NCI-H1048 (cell line): ENCODE measurements around the gene ACAT2.
A peak's percentile ranks its signal among the peaks of the same experiment; 100 is the strongest.
"Not testable (repeated sequence)": the region's sequence is repeated elsewhere in the genome, so short reads cannot be mapped to it uniquely, and the experiment has no call there.

Experiments
- DNase-seq: peaks from one replicate; lab custom pipeline; 2025; lab: John Stamatoyannopoulos, UW

The ACAT2 gene

DNA sequence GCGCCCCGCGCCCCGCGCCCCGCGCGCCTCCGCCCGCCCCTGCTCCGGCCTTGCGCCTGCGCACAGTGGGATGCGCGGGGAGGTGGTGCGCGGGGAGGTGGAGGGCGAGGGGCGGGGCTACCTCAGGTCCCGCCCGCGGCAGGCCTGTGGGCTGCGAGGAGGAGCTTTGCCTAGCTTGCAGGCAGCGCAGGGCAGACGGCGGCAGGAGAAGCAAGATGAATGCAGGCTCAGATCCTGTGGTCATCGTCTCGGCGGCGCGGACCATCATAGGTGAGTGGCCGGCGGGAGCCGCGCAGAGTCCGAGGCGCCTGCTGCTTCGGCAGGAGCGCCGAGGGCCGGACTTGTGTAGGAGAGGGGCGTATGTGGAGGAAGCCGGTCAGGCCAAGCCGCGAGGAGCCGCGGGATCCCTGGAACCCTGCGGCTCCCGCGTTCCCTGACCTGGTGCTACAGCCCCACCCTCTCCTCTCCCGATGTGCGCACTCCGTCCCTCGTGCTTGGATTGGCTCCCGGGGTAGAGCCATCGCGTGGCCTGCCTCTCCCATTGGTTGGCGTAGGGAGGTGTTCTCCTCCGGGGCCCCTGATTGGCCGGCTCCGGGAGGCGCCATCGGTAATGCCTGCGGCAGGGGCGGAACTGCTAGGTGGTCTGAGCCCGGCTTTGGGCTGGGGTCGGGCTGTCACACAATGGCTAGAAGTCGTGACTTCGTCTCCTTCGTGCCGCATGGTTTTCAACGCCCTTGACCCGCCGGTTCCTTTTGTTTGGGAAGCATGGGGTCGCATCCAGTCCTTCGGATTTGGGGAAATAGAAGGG is at the start of gene ACAT2:
ACAT2 (plus strand) TSS at position 173 of the 808 bp plus-strand sequence; CDS start at position 216, 43 bp downstream.
- peak; percentile 76 for DNase-seq

- DNase-seq, result not testable (repeated sequence)
These were observed 49.5 kb upstream of the ACAT2 start for GRCh38 chr6:159712389-159712788.

- no peak for DNase-seq
These were observed 47.9 kb upstream of the ACAT2 start for GRCh38 chr6:159713984-159714383.

DNA sequence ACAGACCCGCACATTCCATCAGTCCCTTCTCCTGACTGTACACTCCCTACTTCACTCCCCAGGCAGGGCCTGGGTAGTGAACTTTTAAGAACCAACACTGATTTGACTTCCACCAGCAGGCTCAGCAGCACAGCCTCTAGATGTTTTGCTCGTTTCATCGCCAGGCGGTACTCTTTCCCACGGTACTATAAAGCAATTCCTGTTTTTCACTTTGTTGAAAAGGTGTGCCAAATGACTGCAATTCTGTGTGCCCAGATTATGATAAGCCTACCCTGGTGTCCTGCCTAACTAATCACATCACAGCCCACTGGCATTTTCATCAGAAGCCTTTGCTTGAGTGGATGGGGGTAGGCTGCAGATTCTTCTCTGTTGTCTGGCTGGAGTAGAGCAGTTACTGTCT is 47.4 kb upstream of the ACAT2 start:
- DNase-seq, result no peak

DNA sequence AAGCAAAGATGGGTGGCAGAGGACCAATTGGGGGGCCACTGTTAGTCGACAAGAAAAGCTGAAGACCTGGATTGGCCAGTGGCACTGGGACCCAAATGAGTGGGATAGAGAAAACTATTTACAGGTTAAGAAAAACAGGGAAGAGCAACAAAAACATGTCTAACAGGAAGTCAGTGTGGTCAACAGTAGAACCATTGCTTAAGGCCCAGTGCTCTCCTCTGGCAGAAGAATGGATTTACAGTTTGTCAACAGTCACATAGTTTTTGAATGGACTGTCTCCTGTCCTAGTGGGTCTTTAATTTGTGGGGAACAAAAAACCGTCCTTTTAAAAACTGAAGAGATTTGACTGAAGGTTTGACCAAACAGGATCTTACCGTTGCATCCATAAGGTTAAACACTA is 46.7 kb upstream of the ACAT2 start:
- DNase-seq, result no peak

- no peak for DNase-seq
These were observed 46.2 kb upstream of the ACAT2 start for GRCh38 chr6:159715605-159716004.

DNA sequence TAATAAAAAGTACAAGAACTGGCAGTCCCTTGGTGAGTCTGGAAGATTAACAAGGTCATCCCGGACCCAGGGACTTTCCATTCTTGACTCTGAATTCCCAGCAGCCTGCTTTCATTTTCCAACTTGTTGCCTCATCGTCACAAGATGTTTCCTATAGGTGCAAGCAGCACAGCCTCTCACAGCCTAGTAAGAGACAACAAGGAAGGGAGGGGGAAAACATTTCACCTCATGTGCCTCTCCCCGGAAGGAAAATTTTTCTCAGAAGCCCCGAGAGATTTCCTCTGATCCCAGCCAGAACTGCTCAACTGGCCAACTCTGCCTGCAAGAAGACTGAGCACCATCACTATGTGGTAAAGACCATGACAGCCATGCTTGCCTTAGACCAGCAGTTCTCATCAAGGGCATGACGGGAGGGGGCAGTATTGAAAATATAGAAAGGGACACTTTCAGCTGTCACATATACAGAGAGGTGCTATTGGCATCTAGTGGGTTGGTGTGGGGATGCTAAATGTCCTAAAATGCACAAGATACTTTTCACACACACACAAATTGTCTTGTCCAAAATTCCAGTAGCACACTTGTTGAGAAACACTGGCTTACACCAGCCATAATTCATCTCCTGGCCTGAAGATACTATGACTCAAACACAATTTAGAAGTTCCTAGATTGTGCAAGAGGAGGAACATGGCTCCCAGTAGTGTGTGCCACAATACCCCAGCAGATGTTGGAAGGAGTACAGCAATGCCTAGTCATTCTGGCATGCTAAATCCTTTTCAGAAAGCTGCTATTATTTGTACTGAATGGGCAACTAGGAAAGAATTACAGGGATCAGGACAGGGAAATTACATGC is 45.4 kb upstream of the ACAT2 start:
- DNase-seq, result no peak

DNA sequence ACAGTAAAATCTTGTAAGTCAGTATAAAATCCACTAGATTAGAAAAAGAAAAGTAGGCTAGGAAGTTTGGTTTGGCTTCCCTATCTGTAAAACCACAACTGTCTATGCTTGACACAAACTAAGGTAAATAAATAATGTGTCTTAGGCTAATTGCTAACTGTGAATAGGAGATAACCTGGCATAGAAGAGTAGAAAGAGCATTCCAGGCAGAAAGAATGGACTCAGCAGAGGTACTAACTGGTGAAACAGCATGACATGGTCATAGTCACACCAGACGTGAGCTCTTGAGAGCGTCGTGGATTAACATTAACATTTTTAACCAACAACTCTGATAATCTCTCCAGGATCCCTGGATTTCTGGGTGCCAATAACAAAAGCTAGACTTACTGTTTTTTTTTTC is 43.2 kb upstream of the ACAT2 start:
- DNase-seq, result no peak

DNA sequence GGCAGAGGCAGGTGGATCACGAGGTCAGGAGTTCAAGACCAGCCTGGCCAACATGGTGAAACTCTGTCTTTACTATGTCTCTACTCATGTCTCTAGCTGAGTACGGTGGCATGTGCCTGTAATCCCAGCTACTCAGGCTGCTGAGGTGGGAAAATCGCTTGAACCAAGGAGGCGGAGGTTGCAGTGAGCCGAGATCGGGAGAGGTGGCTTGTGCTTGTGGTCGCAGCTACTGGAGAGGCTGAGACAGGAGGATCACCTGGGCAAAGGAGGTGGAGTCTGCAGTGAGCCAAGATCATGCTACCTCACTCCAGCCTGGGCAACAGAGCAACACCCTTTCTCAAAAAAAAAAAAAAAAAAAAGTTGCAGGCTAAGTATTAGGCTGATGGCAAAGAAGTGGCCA is 42.6 kb upstream of the ACAT2 start:
- no peak for DNase-seq

- peak; percentile 38 for DNase-seq
These were observed 41.1 kb upstream of the ACAT2 start for GRCh38 chr6:159720708-159721107.

DNA sequence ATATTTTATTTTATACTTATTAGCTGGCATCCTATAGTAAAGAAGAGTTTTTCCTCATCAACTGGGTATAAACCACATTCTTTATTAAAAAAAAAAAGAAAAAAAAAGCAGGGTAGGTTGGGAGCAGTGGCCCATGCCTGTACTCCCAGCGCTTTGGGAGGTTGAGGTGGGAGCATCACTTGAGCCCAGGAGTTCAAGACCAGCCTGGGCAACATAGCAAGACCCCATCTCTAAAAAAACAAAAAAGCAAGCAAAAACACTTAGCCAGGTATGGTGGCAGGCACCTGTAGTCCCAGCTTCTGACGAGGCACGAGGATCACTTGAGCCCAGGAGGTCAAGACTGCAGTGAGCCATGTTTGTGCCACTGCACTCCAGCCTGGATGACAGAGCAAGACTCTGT is 39.9 kb upstream of the ACAT2 start:
- not testable (repeated sequence) for DNase-seq

GRCh38 chr6:159722655-159723054 is 39.2 kb upstream of the ACAT2 start:
- no peak for DNase-seq

GRCh38 chr6:159723259-159723658 is 38.6 kb upstream of the ACAT2 start:
- DNase-seq, result no peak

DNA sequence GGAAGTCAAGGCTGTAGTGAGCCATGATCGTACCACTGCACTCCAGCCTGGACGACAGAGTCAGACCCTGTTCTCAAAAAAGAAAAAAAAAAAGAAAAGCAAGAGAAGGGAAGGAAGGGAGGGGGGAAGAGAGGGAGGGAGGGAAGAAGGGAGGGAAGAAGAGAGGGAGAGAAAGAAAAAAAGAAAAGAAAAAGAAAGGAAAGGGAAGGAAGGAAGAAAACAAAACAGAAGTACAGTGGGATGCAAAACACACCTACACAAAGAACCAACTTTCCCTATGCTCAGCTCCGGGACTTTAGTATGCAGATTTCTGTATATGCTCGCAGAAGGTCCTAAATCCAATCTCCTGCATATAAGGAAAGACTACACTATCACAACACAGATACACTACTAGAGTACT is 37.1 kb upstream of the ACAT2 start:
- no peak for DNase-seq

- DNase-seq, result not testable (repeated sequence)
These were observed 36.6 kb upstream of the ACAT2 start for GRCh38 chr6:159725208-159725607.

GRCh38 chr6:159726255-159726917 is 35.5 kb upstream of the ACAT2 start:
- no peak for DNase-seq

DNA sequence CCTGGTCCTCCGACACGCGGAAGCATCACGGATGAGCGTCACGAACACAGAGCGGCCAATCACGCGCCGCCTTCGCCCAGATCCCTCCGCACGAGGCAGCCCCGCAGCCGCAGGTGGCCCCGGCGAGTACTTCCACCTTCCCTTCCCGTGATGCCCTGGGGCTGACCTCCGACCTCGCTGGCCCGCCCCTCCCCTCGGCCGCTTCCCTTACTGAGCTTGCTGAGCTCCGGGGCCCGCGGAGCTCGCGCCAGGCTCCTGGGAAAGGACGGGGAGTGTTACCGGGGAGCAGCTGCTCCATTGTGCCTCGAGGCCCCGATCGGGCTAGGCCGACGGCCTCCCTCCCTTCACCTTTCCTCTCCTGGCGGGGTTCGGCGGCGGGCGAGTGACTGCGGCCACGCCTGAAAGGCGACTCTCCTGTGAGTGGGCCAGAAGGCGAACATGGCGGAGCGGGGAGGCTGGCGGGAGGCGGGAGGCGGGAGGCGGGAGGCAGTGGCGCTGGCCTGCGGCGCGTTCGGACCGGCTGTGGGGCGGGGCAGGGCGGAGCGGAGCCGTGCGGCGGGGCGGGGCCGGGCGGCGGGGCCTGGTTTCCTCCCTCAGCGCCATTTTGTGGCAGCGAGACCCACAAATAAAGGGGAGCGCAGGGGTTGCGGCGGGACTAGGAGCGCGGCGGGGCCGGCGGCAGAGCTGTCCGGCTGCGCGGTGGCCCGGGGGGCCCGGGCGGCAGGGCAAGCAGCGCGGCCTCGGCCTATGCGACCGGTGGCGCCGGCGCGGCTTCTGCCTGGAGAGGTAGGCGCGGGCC is 34.7 kb upstream of the ACAT2 start, which contains the start of gene WTAP:
WTAP (plus strand) TSS at position 589 of the 799 bp plus-strand sequence. CDS start 8,760 bp downstream, outside the sequence.
- DNase-seq, result peak; percentile 88

DNA sequence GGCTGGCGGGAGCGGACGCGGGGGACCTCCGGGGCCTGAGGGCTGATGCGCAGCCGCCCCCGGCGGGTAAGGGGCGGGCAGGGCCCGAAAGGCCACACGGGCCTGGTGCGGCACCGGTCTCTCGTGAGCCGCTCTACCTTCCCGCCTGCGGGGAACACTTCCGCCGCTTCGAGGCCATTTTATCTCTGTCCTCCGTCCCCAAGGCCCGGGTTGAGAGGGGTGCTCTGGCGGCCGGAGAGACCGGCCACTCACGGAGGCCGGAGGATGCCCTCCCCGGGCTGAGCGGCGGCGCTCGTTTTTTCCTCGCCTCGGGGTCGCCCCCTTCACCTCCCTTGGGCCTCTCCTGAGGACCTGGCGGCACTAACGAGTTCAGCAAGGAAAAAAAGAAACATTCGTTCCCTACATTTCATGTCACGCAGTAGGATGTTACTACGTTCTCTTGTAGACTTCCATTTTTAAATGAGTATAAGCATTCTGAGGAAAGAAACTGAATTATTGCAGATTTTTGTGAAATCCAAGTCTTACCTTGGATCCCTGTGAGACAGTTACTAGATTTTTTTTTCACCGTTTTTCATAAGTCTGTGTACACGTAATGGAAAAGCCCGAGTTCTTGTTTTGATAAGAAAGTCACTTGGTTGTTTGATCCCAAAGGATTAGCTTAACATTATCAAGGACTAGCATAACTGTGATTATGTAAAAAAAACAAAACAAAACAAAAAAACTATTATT is 34.0 kb upstream of the ACAT2 start:
- DNase-seq, result no peak

DNA sequence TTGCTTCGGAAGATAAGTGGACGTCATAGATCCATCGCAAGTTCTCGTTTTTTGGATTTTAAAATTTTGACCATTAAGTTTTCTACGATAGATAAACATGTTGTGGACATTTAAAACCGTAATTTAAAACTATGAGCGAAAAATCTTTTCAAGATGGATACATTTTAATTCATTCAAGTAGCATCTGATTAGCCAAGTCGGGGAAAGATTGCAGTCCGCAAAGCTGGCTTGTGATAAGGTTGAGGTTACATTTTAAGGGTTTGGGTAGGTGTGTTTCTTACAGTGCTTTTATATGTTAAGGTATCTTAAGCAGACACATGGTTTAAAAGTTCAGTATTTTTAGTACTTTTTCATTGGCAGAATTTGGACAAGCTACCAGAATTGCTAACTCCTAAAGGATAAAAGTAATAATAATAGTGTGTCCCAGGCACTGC is 33.3 kb upstream of the ACAT2 start:
- no peak for DNase-seq

DNA sequence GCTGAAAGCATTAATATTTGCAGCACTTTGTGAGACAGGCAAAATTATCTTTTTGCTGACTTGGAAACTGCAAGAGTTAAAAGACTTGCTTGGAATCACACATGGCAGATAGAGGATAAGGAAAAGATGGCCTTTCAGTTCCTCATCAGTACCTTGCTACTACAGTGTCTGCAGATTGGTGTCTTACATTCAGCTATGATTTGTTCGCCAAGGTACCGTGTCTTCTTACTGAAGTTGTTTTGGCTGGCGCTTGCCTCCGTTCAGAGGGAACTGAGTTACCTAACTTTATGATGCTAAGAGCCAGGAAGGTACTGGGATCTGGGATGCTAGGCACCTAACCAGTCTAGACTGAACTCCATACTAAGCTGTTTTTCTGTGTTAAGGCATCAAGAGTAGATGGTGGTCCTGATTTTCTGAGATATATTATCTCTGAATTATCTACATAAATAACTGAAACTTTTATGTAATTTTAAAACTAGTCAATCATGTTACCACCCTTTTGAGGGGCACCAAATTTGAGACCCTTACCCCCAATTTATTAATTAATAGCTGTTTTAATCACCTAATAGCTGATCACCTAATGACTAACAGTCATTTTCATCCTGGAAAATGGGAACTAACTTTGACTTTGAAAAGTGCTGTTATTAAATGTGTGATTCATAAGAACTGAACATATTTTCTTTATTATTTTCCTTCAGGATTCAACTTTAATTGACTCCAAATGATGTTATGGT is 32.1 kb upstream of the ACAT2 start:
- DNase-seq, result no peak
